ENCODE results near the gene IRX2.

Gene IRX2

DNA sequence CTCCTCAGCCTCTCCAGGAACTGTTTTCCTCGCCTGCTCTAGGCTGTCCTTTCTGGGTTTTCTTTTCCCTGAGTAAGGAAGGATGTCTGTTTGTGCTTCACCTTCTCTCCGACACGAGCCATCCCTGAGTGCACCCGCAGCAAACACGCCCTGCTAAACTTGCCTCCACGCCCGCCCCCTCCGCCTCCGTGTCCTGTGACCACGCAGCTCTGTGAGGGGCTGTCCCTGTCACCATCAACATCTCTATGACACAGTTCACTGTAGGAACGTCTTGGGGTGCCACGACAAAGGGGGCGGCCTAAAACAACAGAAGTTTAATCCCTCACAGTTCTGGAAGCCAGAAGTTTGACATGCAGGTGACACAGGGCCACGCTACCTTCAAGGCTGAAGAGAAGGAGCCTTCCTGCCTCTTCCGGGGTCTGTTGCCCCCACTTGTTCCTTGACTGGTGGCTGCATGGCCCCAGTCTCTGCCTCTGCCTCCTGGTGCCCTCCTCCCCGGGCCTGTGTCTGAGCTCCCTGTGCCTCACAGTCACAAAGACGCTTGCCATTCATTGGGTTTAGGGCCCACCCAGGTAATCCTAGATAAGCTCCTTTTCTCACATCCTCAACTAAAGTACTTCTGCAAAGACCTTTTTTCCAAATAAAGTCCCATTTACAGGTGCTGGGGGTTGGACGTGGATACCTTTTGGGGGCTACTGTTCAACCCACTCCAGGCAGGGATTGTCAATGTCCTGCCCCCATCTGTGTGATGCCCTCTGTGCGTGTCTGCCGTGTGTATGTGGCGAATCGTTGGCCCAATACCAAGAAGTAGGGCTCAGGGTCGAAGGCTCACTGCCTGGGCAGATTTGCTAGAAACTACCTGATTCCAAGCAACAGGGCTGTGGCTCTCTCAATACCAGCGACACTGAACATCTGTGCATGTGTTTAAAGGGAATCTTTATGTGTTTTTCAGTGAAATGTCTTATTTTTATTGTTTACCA, 39.7 kb downstream of the IRX2 start:
- no peak for DNase-seq

DNA sequence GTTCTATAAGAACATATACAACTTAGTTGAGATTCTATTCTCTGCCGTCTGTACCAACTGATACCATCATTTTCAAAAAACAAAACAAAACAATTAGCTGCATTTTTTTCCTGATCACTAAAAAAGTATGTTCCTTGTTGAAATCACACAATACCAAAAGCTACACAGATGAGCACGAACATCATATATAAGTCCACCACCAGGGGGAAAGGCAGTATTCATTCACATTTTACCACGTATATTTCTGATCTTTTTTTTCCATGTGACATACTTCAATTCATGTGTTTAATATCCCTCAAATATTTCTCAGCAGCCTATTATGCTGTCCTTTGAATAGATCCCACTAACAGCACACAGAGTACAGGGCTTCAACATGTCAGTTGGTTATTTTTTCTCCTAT, 40.6 kb downstream of the IRX2 start:
- no peak for DNase-seq

DNA sequence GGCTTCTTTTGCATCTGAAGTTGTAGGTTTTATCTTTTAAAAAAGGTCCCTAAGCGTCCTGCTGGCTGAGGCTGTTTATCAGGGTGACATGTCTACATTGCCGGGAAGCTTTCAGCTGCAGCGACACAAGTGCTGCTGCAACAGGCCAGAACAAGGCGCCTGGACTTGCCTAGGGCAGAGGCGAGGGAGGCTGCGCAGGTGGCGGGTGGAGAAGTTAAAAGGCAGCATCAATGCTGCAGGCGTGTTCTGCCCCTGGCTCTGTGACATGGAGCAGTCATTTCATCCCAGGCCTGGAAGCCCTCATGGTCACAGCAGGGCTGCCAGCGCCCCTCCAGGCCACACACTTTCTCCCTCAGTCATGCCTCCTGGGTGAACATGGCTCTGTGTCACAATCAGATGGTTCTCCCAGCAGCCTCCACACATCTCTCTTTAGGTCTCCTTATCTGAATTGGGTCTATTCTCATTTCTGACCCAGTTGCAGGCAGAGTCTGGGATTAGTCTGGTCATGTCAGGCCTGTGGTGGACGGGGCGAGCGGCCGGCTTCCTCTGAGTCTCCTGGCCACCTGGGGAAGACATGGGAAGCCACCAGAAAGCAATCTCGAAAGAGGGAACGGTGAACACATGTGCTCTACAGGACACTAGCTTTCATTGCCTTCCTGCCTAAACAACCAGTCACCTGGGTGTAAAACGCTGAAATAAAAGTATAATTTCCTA, 41.3 kb downstream of the IRX2 start:
- no peak for DNase-seq

- DNase-seq, result no peak
These were observed 42.7 kb downstream of the IRX2 start for GRCh38 chr5:2708751-2709150.

GRCh38 chr5:2708132-2708531, 43.3 kb downstream of the IRX2 start:
- DNase-seq, result no peak

DNA sequence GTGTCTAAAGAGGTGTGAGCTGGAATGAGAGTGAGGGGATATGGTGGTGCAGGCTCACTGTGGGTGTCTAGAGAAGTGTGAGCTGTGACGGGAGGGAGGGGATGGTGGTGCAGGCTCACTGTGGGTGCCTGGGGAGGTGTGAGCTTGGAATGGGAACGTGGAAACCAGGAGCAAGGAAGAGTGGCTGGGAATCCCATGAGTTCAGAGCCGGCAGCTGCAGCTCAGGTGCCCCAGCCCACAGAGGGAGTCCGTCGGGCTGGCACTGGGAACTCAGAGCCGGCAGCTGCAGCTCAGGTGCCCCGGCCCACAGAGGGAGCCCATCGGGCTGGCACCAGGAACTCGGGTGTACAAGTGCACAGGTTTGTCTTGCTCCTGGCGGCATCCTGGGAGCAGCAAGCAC, 45.6 kb downstream of the IRX2 start:
- DNase-seq, result no peak

DNA sequence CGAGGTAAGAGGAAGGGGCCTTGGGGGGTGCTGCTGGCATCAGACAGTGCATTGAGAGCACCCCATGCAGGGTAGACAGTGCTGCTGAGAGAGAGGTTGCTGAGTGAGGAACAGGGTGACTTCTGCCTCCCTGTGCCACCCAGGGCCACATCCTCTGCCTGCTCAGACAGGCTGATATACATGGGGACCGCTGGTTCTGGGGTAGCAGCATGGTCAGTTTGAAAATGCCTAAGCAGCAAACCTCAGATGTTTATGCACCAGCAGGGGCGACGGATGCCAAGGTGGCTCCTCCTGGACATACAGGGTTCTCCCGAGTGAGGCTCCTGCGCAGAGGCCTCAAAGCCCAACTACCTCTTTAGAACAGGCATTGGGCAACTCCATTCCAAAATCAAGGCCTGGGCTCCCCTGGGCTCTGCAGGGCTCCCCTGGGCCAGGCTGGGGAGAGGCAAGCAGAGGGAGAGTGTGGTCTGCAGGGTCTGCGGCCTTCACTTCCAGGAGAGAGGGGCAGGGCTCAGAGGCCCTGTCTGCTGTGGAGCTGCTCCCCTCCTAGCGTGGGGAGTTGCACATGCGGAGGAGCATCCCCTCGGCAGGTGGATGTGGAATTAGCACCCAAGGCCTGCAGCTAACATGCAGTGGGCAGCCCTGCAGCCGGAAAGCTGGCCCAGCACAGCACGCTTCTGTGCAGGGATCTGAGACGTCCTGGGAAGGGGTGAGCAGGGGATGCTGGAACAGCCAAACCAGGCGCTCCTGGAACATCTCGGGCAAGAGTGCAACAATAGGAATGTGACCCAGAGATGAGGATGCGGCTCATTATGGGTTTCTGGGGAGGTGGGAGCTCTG, 46.5 kb downstream of the IRX2 start:
- no peak for DNase-seq

DNA sequence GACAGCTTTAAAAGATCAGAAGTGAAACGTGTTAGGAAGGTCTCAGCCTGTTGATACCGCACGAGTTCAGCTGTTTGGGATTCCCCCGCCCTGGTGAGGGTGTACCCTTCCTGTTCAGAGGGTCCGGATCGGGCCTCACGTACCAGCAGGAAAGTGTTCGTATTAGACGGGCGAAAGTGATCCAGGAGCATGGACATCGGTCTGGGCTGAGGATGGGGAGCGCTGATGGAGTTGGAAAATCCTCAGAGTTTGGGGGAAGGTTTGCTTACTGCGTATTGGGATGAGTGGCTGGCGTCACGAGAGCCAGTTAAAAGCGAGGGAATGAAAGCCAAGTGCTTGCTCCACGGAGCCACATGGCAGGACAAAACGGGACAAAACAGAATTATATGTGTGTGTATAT, 47.4 kb downstream of the IRX2 start:
- no peak for DNase-seq

DNA sequence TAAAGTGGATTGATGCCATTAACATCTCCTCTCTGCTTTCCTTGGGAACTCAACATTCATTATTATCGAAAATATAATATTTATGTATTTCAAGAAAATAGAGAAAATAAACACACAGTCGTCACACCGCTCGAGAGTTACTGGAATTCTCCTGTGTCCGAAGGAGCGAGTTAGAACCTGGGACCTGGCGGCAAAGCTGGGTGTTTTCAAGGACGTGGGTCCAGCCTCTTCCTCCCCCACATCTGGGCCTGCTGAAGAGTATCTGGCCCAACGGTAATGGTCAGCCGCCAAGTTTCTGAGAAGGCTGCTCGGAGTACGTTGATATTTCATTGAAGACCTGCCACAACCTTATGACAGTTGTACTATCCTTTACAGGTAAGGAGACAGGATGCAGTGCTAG, 47.9 kb downstream of the IRX2 start:
- DNase-seq, result no peak

DNA sequence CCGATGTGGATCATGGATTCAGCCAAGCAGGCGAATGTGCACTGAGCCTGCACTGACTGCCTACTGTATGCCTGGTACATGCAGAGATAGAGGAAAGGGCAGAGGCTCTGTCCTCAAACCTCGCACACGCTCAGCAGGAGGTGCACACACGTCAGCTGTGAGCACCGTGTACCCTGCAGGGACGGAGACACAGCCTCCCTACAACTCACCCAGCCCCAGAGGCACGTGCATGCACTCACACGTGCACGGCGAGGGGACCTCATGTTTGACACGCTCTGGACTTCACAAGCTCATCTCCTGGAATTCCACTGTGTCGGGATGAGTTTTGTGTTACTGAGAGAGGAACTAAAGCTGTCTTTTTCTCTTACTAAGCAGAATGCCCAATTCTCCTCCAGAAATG, 48.4 kb downstream of the IRX2 start:
- DNase-seq, result no peak

DNA sequence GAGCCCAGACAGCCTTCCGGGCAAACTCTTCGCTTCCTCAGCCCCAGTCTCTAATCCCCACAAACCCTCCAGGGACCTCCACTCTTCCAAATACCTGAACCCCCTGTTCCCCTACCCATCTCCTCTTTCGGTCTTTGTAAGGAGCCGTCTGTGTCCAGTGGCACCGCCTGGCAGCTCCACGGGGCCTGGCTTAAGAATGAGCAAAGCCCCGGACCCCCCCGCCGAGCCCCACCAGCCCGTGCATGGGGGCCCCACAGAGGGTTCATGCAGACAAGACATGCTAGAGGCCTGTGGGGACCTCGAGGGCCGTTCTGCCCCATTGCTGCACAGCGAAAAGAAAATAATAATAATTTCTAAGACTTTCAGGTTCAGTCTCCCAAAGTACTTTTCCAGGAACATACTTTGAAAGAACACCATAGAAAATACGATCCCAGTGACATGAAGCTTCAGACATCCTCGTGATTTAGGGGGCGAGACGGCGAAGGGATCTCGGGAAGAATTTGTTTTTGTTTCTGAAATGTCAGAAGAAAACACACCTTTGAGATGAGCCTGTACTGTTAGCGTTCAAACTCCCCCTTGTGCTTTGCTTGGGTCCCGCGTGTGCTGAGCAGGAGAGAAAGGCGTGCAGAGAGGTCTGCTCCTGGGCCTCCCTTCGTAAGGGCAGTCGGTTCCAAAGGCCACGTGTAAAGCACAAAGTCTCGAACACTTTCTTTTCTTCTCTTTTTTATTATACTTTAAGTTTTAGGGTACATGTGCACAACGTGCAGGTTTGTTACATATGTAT, 49.2 kb downstream of the IRX2 start:
- no peak for DNase-seq

- no peak for DNase-seq
These were observed 49.9 kb downstream of the IRX2 start for GRCh38 chr5:2701592-2701991.

GRCh38 chr5:2700876-2701275, 50.6 kb downstream of the IRX2 start:
- no peak for DNase-seq

GRCh38 chr5:2699686-2700085, 51.8 kb downstream of the IRX2 start:
- no peak for DNase-seq

GRCh38 chr5:2699231-2699630, 52.2 kb downstream of the IRX2 start:
- DNase-seq, result no peak

DNA sequence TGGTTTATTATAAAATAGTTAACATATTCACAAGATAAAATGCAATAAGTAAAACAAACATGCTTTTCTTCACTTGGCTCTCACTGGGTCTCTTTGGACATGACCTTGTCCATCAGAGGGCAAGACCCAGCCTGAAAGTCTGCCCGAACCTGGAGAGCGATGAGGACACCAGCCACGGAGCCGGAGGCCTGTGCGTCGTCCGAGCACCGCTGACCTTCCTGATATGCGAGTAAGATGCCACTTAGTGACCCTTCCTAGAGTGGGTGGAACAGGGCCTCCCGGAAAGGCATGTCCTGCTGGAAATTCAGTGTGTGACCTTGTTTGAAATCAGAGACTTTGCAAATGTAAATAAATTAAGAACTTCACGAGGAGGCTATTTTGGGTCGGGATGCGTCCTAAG, 52.9 kb downstream of the IRX2 start:
- no peak for DNase-seq

- DNase-seq, result no peak
These were observed 53.9 kb downstream of the IRX2 start for GRCh38 chr5:2697446-2698200.

DNA sequence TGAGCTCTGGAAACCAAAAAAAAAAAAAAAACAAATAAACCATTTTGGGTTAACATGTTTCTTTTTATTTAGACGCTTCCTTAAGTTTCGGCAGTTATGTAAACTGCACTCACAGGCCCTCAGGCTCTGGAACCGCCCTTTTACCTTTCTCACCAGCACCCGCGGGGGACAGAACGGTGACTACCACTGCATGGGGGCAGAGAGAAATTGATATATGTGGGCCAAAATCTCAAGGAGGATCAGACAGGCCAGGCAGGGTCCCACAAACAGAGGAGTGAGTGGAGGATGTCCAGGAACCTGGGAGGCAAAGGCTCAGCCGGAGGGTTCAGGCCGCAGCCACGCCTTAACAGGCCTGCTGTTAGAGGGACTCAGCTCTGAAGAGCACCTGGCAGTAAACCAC, 54.4 kb downstream of the IRX2 start:
- DNase-seq, result no peak

All from NCI-H510A treated with DMSO at 0.1 percent for 48 hours (cell line).